SU-DHL-6 (cell line): ENCODE results near the gene DENND5A.

Experiments
- H2AFZ ChIP-seq: fragments of 200-600 bp; sonication (generic); 2 replicates; pipeline ENCODE4 v1.6.1; 2014; ENCODE audit warnings: low read depth, mild to moderate bottlenecking, moderate library complexity, mixed read lengths, antibody characterized with exemption, low read length; ENCODE audit not compliant: severe bottlenecking
- H3F3A ChIP-seq: fragments of 200-600 bp; shearing (Covaris generic); 2 replicates; pipeline ENCODE4 v1.6.0; 2016; ENCODE audit warnings: antibody characterized with exemption, mild to moderate bottlenecking; ENCODE audit not compliant: insufficient read depth
- H3K27ac ChIP-seq: fragments of 200-600 bp; sonication (generic); 2 replicates; pipeline ENCODE4 v1.5.1; 2016; ENCODE audit warnings: low read depth, mild to moderate bottlenecking, low read length, moderate library complexity, mixed read lengths
- H3K27me3 ChIP-seq: fragments of 200-600 bp; sonication (generic), shearing (Covaris generic); 2 replicates; pipeline ENCODE4 v1.6.0; 2014; ENCODE audit warnings: mild to moderate bottlenecking, low read length
- H3K36me3 ChIP-seq: fragments of 200-600 bp; sonication (generic); 2 replicates; pipeline ENCODE4 v1.6.1; 2014; ENCODE audit warnings: mild to moderate bottlenecking, low read length, mixed read lengths
- H3K4me2 ChIP-seq: fragments of 300-600, 200-600 bp; shearing (Covaris generic), sonication (generic); 2 replicates; pipeline ENCODE4 v1.6.0; 2014; ENCODE audit warnings: low read length, low read depth, mild to moderate bottlenecking; ENCODE audit not compliant: poor library complexity, severe bottlenecking
- H3K4me3 ChIP-seq: fragments of 200-600 bp; sonication (generic); 2 replicates; pipeline ENCODE4 v1.5.1; 2014; ENCODE audit warnings: antibody characterized with exemption, low read length, mild to moderate bottlenecking, mixed read lengths; ENCODE audit not compliant: insufficient read depth, poor library complexity, severe bottlenecking
- H3K79me2 ChIP-seq: fragments of 200-600 bp; sonication (generic); 2 replicates; pipeline ENCODE4 v1.6.1; 2014; ENCODE audit warnings: mild to moderate bottlenecking, low read length, moderate library complexity; ENCODE audit not compliant: insufficient read depth
- H3K9ac ChIP-seq: fragments of 200-600 bp; sonication (generic); 2 replicates; pipeline ENCODE4 v1.7.0; 2014; ENCODE audit warnings: mild to moderate bottlenecking, low read length
- H3K9me2 ChIP-seq: fragments of 200-600 bp; sonication (generic); replicated peaks from 2 replicates; pipeline ENCODE4 v1.6.1; 2014; ENCODE audit warnings: low read length; ENCODE audit not compliant: insufficient read depth
- H3K9me3 ChIP-seq: fragments of 200-600 bp; sonication (generic); 2 replicates; pipeline ENCODE4 v1.6.1; 2014; ENCODE audit warnings: low read length, mixed read lengths; ENCODE audit not compliant: insufficient read depth
- H4K20me1 ChIP-seq: fragments of 200-600 bp; sonication (generic); 2 replicates; pipeline ENCODE4 v1.6.1; 2014; ENCODE audit warnings: low read depth, mild to moderate bottlenecking, antibody characterized with exemption, low read length, moderate library complexity, mixed read lengths
- CTCF ChIP-seq: fragments of 200-600 bp; sonication (generic); IDR thresholded peaks from one replicate; pipeline ENCODE4 v1.5.1; 2017; ENCODE audit warnings: antibody characterized with exemption, mild to moderate bottlenecking, low read length, moderate library complexity; ENCODE audit not compliant: insufficient read depth, poor library complexity, severe bottlenecking
- EZH2phosphoT487 ChIP-seq: fragments of 200-600 bp; sonication (generic), shearing (Covaris generic); conservative IDR thresholded peaks from 2 replicates; pipeline ENCODE4 v1.6.1; 2018; ENCODE audit warnings: mild to moderate bottlenecking, antibody characterized with exemption, low read length, moderate library complexity, mixed read lengths

DENND5A gene

DNA sequence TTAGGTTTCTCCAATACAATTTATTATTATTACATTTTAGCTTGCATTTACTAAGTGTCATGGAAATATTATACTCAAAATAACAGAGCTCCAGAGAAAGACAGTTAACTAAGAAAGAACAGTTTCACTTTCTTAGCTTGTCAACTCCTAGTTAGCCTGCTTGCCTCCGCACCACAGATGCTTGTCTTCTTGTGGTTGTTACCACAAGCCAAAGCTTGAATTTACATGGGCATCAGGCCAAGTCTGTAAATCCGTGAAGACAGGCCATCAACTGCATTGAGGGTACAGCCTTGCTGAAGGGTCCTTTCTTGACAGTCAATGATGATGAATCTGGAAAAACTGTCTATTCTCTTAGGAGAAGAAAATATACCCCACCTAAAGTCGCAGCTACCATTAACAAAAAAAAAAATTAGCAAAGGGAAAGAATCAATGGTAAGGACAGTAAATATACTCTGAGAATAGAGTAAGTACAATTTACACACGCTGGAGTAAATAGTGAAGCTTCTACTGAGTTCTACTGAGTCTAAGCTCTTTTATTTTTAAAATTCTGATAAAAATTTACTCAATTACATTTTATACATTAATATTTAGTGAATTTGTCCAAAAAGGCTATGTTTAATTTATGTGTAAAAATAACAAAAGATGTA lies 15.6 kb upstream of the DENND5A start:
- Histone ChIP-seq H3K27ac (peak overlapping the region; percentile 1; the same call in 1 of the 2 replicates), H3F3A (peaks cover 21% of the 10 kb centered on the region), H4K20me1 (peaks cover 10% of the 10 kb centered on the region; the same call in 1 of the 2 replicates), H3K36me3 (peaks cover 12% of the 10 kb centered on the region; the same call in 1 of the 2 replicates), H3K4me2 (peak overlapping the region; percentile 22), H3K79me2 (no peaks in the 10 kb centered on the region), H3K9me3 (no peaks in the 10 kb centered on the region), H3K9me2 (no peaks in the 10 kb centered on the region), H3K9ac (no peak overlapping the region), H3K27me3 (no peaks in the 10 kb centered on the region), H3K4me3 (no peak overlapping the region), H2AFZ (no peak overlapping the region)
- no peak for TF ChIP-seq CTCF
- TF ChIP-seq EZH2phosphoT487 = no peak

DNA sequence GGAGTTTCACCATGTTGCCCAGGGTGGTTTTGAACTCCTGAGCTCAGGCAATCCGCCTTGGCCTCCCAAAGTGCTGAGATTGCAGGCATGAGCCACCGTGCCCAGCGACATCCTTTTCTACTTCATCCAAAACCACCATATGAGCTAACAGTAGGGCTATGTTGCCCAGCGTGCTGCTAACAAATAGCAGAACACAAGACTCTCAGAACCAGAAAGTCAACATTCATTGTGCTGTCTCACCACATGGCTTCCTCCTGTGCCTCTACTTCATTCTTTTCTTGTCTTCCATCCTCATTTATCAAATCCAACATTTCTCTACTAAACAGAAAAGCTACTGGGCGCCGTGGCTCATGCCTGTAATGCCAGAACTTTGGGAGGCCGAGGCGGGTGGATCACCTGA lies 12.0 kb upstream of the DENND5A start:
- Histone ChIP-seq H4K20me1 (peaks cover 5% of the 10 kb centered on the region; the same call in 1 of the 2 replicates), H3K27ac (no peak overlapping the region), H3K4me3 (no peak overlapping the region), H3F3A (peaks cover 12% of the 10 kb centered on the region), H3K9ac (no peak overlapping the region), H2AFZ (no peak overlapping the region), H3K36me3 (0 out of 2 replicates have a peak, but pooled peaks cover 5% of the 10 kb centered on the region), H3K9me3 (no peaks in the 10 kb centered on the region), H3K79me2 (no peaks in the 10 kb centered on the region), H3K4me2 (no peak overlapping the region), H3K27me3 (no peaks in the 10 kb centered on the region), H3K9me2 (no peaks in the 10 kb centered on the region)
- TF ChIP-seq EZH2phosphoT487 (no peak), CTCF (no peak)

DNA sequence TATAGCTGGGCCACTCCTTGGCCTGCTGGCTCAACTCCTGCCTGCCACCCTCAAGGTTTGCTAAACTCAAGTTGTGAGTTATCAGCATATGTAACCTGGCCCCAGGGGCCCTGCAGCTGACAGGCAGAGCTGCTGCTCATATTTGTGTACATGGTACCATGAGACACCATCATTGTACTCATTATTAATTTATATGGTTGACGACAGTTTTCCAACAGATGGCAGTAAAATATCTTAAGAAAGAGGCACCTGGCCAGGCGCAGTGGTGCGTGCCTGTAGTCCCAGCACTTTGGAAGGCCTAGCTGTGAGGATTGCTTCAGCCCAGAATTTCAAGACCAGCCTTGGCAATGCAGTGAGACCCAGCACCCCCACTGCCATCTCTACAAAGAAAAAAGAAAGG lies 11.4 kb upstream of the DENND5A start:
- H3K36me3 ChIP-seq = 0 out of 2 replicates have a peak, but pooled peaks cover 4% of the 10 kb centered on the region
- no peak for TF ChIP-seq EZH2phosphoT487
- no peak for TF ChIP-seq CTCF
- no peak overlapping the region for H3K9ac ChIP-seq
- H2AFZ ChIP-seq = no peak overlapping the region
- no peak overlapping the region for H3K4me2 ChIP-seq
- H4K20me1 ChIP-seq = peaks cover 4% of the 10 kb centered on the region; the same call in 1 of the 2 replicates
- H3K9me3 ChIP-seq = no peaks in the 10 kb centered on the region
- H3K79me2 ChIP-seq = no peaks in the 10 kb centered on the region
- no peaks in the 10 kb centered on the region for H3K9me2 ChIP-seq
- H3F3A ChIP-seq = peaks cover 10% of the 10 kb centered on the region
- H3K27me3 ChIP-seq = no peaks in the 10 kb centered on the region
- H3K27ac ChIP-seq = no peak overlapping the region
- H3K4me3 ChIP-seq = no peak overlapping the region
